SK-N-SH treated with all-trans-retinoic acid at 6 μM for 48 hours (cell line): ENCODE measurements around the gene CCER1.

ENCODE experiments used
- ATAC-seq: fragments of 200-7000 bp; cut with Tn5 transposase; 3 replicates; pipeline ENCODE4 v1.9.1; 2020; ENCODE audit warnings: mild to moderate bottlenecking, moderate library complexity
- ARNTL ChIP-seq: fragments of 450-650 bp; formaldehyde crosslinking; IDR thresholded peaks from 2 replicates; pipeline ENCODE4 v1.5.0; 2020; ENCODE audit warnings: low read depth, mild to moderate bottlenecking, moderate library complexity, borderline replicate concordance
- BACH2 ChIP-seq: fragments of 250-450 bp; sonication (Bioruptor Pico); IDR thresholded peaks from 2 replicates; pipeline ENCODE4 v1.9.0; 2021; ENCODE audit warnings: mild to moderate bottlenecking, borderline replicate concordance
- CSDC2 ChIP-seq: fragments of 250-450 bp; sonication (Bioruptor Pico); IDR thresholded peaks from 2 replicates; pipeline ENCODE4 v1.5.0; 2020; ENCODE audit warnings: mild to moderate bottlenecking, moderate library complexity
- ESRRG ChIP-seq: fragments of 250-450 bp; sonication (Bioruptor Pico); IDR thresholded peaks from 2 replicates; pipeline ENCODE4 v1.6.1; 2021; ENCODE audit warnings: mild to moderate bottlenecking
- GLIS3 ChIP-seq: fragments of 250-450 bp; sonication (Bioruptor Pico); IDR thresholded peaks from 2 replicates; pipeline ENCODE4 v1.5.0; 2020; ENCODE audit warnings: mild to moderate bottlenecking, moderate library complexity
- ISL1 ChIP-seq: fragments of 250-450 bp; sonication (Bioruptor Pico); IDR thresholded peaks from 2 replicates; pipeline ENCODE4 v2.1.2; 2022; ENCODE audit warnings: mild to moderate bottlenecking, moderate library complexity
- PPARA ChIP-seq: fragments of 250-450 bp; sonication (Bioruptor Pico); IDR thresholded peaks from 2 replicates; pipeline ENCODE4 v1.5.0; 2020; ENCODE audit warnings: mild to moderate bottlenecking, borderline replicate concordance
- RARB ChIP-seq: fragments of 250-450 bp; sonication (Bioruptor Pico); IDR thresholded peaks from 2 replicates; pipeline ENCODE4 v1.8.0; 2021; ENCODE audit warnings: mild to moderate bottlenecking, moderate library complexity
- SNAI2 ChIP-seq: fragments of 250-450 bp; sonication (Bioruptor Pico); IDR thresholded peaks from 2 replicates; pipeline ENCODE4 v1.5.0; 2020; ENCODE audit warnings: mild to moderate bottlenecking, moderate library complexity
- TCF4 ChIP-seq: fragments of 250-450 bp; sonication (Bioruptor Pico); IDR thresholded peaks from 2 replicates; pipeline ENCODE4 v1.8.0; 2021; ENCODE audit warnings: mild to moderate bottlenecking, moderate library complexity, borderline replicate concordance
- TOX ChIP-seq: fragments of 250-450 bp; sonication (Bioruptor Pico); IDR thresholded peaks from 2 replicates; pipeline ENCODE4 v1.8.0; 2021; ENCODE audit warnings: mild to moderate bottlenecking, moderate library complexity, borderline replicate concordance
- ZC3H10 ChIP-seq: fragments of 250-450 bp; sonication (Bioruptor Pico); IDR thresholded peaks from 2 replicates; pipeline ENCODE4 v1.5.1; 2021; ENCODE audit warnings: mild to moderate bottlenecking, moderate library complexity
- ZFP3 ChIP-seq: fragments of 250-450 bp; sonication (Bioruptor Pico); IDR thresholded peaks from 2 replicates; pipeline ENCODE4 v1.5.0; 2020; ENCODE audit warnings: mild to moderate bottlenecking, moderate library complexity
- ZFP30 ChIP-seq: fragments of 450-650 bp; formaldehyde crosslinking; IDR thresholded peaks from 2 replicates; pipeline ENCODE4 v1.5.0; 2022; ENCODE audit warnings: mild to moderate bottlenecking, moderate library complexity
- ZNF565 ChIP-seq: fragments of 450-650 bp; formaldehyde crosslinking; conservative IDR thresholded peaks from 2 replicates; pipeline ENCODE4 v1.5.0; 2020; ENCODE audit warnings: low read depth, mild to moderate bottlenecking, moderate library complexity
- ZNF70 ChIP-seq: fragments of 450-650 bp; formaldehyde crosslinking; IDR thresholded peaks from 2 replicates; pipeline ENCODE4 v1.5.0; 2020; ENCODE audit warnings: mild to moderate bottlenecking, moderate library complexity
- ZNF8 ChIP-seq: fragments of 450-650 bp; formaldehyde crosslinking; IDR thresholded peaks from 2 replicates; pipeline ENCODE4 v1.5.0; 2020; ENCODE audit warnings: mild to moderate bottlenecking, moderate library complexity
- TF ChIP-seq, protein P1 (sequence below): fragments of 250-450 bp; sonication (Bioruptor Pico); IDR thresholded peaks from 2 replicates; pipeline ENCODE4 v1.8.0; 2020; ENCODE audit warnings: mild to moderate bottlenecking, moderate library complexity, borderline replicate concordance
- TF ChIP-seq, protein P2 (sequence below): fragments of 250-450 bp; sonication (Bioruptor Pico); IDR thresholded peaks from 2 replicates; pipeline ENCODE4 v1.5.1; 2020; ENCODE audit warnings: low read depth, mild to moderate bottlenecking, moderate library complexity
- TF ChIP-seq, protein P3 (sequence below): fragments of 250-450 bp; sonication (Bioruptor Pico); IDR thresholded peaks from 2 replicates; pipeline ENCODE4 v1.8.0; 2021; ENCODE audit warnings: low read depth, mild to moderate bottlenecking, moderate library complexity, borderline replicate concordance
- TF ChIP-seq, protein P4 (sequence below): fragments of 250-450 bp; sonication (Bioruptor Pico); IDR thresholded peaks from 2 replicates; pipeline ENCODE4 v1.5.0; 2020; ENCODE audit warnings: mild to moderate bottlenecking, moderate library complexity
- TF ChIP-seq, protein P5 (sequence below): fragments of 250-450 bp; sonication (Bioruptor Pico); IDR thresholded peaks from 2 replicates; pipeline ENCODE4 v1.5.1; 2021; ENCODE audit warnings: mild to moderate bottlenecking, moderate library complexity

CCER1 gene

DNA sequence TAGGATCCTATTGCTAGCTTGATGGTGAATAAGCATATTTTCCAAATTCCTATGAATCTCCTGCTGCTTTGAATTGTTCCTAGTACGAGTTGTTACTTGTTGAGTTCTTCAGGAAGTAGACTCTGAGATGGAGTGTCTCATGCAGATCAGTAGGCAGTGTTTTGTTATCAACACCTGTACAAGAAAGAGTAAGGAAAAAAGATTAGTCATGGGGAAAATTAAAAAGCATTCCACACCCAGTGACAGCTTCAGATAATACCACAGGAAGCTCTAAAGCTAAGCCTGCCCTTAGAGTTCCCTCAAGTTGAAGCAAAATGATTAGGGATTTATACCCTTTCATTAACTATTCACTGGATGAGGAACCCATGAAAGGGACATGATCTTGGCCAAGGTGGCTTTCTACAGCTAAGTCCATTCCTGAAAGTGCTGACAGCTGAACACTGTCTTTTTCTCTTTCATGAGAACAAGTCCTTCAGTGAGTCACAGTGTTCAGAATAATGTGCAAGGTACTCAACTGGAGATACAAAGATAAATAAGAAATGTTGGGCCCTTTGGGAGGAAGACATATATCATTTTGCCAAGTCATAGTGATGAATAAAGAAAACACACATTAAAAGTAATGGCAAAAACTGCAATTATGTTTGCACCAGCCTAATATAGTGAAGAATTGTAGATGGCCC, 49.1 kb downstream of the CCER1 start:
- TF ChIP-seq ESRRG (CRISPR knock-in tag) (no peak), ZNF70 (CRISPR knock-in tag) (no peak), ZFP30 (no peak), GLIS3 (CRISPR knock-in tag) (no peak), ZNF565 (CRISPR knock-in tag) (no peak), SNAI2 (CRISPR knock-in tag) (no peak), ZC3H10 (CRISPR knock-in tag) (0 out of 2 replicates have a peak, but pooled peaks have one; percentile 23), CSDC2 (no peak), TCF4 (CRISPR knock-in tag) (no peak), PPARA (no peak), ISL1 (CRISPR knock-in tag) (peak; percentile 71)
- TF ChIP-seq, protein P1, sequence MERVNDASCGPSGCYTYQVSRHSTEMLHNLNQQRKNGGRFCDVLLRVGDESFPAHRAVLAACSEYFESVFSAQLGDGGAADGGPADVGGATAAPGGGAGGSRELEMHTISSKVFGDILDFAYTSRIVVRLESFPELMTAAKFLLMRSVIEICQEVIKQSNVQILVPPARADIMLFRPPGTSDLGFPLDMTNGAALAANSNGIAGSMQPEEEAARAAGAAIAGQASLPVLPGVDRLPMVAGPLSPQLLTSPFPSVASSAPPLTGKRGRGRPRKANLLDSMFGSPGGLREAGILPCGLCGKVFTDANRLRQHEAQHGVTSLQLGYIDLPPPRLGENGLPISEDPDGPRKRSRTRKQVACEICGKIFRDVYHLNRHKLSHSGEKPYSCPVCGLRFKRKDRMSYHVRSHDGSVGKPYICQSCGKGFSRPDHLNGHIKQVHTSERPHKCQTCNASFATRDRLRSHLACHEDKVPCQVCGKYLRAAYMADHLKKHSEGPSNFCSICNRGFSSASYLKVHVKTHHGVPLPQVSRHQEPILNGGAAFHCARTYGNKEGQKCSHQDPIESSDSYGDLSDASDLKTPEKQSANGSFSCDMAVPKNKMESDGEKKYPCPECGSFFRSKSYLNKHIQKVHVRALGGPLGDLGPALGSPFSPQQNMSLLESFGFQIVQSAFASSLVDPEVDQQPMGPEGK (CRISPR knock-in tag), result no peak
- TF ChIP-seq, protein P2, sequence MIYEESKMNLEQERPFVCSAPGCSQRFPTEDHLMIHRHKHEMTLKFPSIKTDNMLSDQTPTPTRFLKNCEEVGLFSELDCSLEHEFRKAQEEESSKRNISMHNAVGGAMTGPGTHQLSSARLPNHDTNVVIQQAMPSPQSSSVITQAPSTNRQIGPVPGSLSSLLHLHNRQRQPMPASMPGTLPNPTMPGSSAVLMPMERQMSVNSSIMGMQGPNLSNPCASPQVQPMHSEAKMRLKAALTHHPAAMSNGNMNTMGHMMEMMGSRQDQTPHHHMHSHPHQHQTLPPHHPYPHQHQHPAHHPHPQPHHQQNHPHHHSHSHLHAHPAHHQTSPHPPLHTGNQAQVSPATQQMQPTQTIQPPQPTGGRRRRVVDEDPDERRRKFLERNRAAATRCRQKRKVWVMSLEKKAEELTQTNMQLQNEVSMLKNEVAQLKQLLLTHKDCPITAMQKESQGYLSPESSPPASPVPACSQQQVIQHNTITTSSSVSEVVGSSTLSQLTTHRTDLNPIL, result no peak
- ATAC-seq, result no peak

DNA sequence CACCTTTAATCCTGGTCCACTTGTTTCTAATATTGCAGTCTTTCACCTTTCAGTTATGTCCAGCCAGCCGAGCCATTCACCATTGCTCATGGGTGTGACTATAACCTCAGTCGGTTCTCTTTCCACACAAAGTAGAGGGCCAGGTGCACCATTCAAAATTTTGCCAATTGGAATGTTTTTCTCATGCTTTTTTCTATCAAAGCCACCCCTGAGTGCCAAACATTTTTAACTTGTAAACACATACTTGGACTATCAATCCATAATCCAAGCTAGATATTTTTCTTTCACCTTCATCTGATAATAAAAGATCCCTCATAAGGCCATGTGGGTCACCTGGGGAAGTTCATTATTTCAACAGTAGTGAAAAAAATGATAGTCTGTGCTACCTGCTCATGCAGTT, 52.4 kb downstream of the CCER1 start:
- no peak for ATAC-seq
- TF ChIP-seq, protein P1 (CRISPR knock-in tag), result no peak
- TF ChIP-seq GLIS3 (CRISPR knock-in tag) (no peak), TCF4 (CRISPR knock-in tag) (no peak), PPARA (no peak), ESRRG (CRISPR knock-in tag) (no peak), ZNF8 (CRISPR knock-in tag) (no peak), TOX (CRISPR knock-in tag) (no peak), BACH2 (no peak), ZFP30 (no peak), RARB (CRISPR knock-in tag) (no peak), ZFP3 (CRISPR knock-in tag) (no peak), ISL1 (CRISPR knock-in tag) (no peak), CSDC2 (no peak), ARNTL (CRISPR knock-in tag) (no peak), ZNF70 (CRISPR knock-in tag) (no peak), SNAI2 (CRISPR knock-in tag) (no peak)
- TF ChIP-seq, protein P3, sequence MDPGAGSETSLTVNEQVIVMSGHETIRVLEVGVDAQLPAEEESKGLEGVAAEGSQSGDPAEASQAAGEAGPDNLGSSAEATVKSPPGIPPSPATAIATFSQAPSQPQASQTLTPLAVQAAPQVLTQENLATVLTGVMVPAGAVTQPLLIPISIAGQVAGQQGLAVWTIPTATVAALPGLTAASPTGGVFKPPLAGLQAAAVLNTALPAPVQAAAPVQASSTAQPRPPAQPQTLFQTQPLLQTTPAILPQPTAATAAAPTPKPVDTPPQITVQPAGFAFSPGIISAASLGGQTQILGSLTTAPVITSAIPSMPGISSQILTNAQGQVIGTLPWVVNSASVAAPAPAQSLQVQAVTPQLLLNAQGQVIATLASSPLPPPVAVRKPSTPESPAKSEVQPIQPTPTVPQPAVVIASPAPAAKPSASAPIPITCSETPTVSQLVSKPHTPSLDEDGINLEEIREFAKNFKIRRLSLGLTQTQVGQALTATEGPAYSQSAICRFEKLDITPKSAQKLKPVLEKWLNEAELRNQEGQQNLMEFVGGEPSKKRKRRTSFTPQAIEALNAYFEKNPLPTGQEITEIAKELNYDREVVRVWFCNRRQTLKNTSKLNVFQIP (CRISPR knock-in tag), result no peak
- TF ChIP-seq, protein P2, result no peak
- TF ChIP-seq, protein P4, sequence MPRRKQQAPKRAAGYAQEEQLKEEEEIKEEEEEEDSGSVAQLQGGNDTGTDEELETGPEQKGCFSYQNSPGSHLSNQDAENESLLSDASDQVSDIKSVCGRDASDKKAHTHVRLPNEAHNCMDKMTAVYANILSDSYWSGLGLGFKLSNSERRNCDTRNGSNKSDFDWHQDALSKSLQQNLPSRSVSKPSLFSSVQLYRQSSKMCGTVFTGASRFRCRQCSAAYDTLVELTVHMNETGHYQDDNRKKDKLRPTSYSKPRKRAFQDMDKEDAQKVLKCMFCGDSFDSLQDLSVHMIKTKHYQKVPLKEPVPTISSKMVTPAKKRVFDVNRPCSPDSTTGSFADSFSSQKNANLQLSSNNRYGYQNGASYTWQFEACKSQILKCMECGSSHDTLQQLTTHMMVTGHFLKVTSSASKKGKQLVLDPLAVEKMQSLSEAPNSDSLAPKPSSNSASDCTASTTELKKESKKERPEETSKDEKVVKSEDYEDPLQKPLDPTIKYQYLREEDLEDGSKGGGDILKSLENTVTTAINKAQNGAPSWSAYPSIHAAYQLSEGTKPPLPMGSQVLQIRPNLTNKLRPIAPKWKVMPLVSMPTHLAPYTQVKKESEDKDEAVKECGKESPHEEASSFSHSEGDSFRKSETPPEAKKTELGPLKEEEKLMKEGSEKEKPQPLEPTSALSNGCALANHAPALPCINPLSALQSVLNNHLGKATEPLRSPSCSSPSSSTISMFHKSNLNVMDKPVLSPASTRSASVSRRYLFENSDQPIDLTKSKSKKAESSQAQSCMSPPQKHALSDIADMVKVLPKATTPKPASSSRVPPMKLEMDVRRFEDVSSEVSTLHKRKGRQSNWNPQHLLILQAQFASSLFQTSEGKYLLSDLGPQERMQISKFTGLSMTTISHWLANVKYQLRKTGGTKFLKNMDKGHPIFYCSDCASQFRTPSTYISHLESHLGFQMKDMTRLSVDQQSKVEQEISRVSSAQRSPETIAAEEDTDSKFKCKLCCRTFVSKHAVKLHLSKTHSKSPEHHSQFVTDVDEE (CRISPR knock-in tag), result no peak
- TF ChIP-seq, protein P5, sequence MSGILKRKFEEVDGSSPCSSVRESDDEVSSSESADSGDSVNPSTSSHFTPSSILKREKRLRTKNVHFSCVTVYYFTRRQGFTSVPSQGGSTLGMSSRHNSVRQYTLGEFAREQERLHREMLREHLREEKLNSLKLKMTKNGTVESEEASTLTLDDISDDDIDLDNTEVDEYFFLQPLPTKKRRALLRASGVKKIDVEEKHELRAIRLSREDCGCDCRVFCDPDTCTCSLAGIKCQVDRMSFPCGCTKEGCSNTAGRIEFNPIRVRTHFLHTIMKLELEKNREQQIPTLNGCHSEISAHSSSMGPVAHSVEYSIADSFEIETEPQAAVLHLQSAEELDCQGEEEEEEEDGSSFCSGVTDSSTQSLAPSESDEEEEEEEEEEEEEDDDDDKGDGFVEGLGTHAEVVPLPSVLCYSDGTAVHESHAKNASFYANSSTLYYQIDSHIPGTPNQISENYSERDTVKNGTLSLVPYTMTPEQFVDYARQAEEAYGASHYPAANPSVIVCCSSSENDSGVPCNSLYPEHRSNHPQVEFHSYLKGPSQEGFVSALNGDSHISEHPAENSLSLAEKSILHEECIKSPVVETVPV (CRISPR knock-in tag), result no peak
